Body of pancreas (tissue), 4 donors: ENCODE results near the gene HLA-C.

Experiments used
- CTCF ChIP-seq, 7 experiments: fragments of 450-650 bp in 4 of 7; fragments of 200-600 bp in 3 of 7; sonication (generic) in 3 of 7; IDR thresholded peaks; one replicate each; pipeline ENCODE4 v1.5.1; 2016 to 2019; ENCODE audit warnings: antibody characterized with exemption in 7 of 7
- POLR2A ChIP-seq, 3 donors: fragments of 450-650 bp; IDR thresholded peaks; one replicate each; pipeline ENCODE4 v1.6.1; 2016; ENCODE audit warnings: antibody characterized with exemption in 3 of 3, mild to moderate bottlenecking in 2 of 3

GRCh38 chr6:31308845-31309175 is 36.9 kb upstream of the HLA-C start:
- TF ChIP-seq CTCF (IDR thresholded peaks at IDR 0.05) (no peak), POLR2A (IDR thresholded peaks at IDR 0.05) (no peak)
